Panc1 (cell line): ENCODE data around the gene GRID1. TPM values are rescaled to one million over a fixed set of nuclear protein-coding genes. Genes with fewer than 3 reads are reported as not detected.

ENCODE experiments used
- ATAC-seq: fragments of 200-7000 bp; cut with Tn5 transposase; 2 replicates; pipeline ENCODE4 v1.9.1; 2020; ENCODE audit warnings: mild to moderate bottlenecking, moderate library complexity
- BruUV-seq: library from RNA; stranded (reverse); fragments of 400-500 nt; replicated peaks from 2 replicates; lab custom pipeline; 2021; lab: Mats Ljungman, UMichigan
- CTCF ChIA-PET: fragments of 300-600 bp; sonication (Branson Sonifier 250); formaldehyde crosslinking; loops from one replicate; lab custom pipeline; 2022; ENCODE audit warnings: antibody characterized with exemption; lab: Charles Lee
- POLR2A ChIA-PET: fragments of 300-600 bp; sonication (Branson Sonifier 250); formaldehyde crosslinking; loops from one replicate; lab custom pipeline; 2022; ENCODE audit warnings: antibody characterized with exemption; lab: Charles Lee
- DNase-seq: peaks from one replicate; pipeline ENCODE4 v3.0.0-alpha.2; 2010; ENCODE audit warnings: low read depth, low spot score
- H3K27ac ChIP-seq: 2 replicates; pipeline ENCODE4 v1.5.1; 2011; ENCODE audit warnings: mild to moderate bottlenecking, low read length, inconsistent platforms
- H3K27me3 ChIP-seq: fragments of 200-500 bp; sonication (Bioruptor generic); 2 replicates; pipeline ENCODE4 v1.6.0; 2014; ENCODE audit warnings: low read length, inconsistent platforms; ENCODE audit not compliant: control insufficient read depth, insufficient read depth
- H3K36me3 ChIP-seq: fragments of 200-500 bp; sonication (Bioruptor generic); 2 replicates; pipeline ENCODE4 v1.5.1; 2014; ENCODE audit warnings: inconsistent platforms, mild to moderate bottlenecking, low read length, moderate library complexity; ENCODE audit not compliant: control insufficient read depth, insufficient read depth
- H3K4me1 ChIP-seq: 2 replicates; pipeline ENCODE4 v1.5.1; 2011; ENCODE audit warnings: inconsistent platforms, mild to moderate bottlenecking, low read length, moderate library complexity; ENCODE audit not compliant: control insufficient read depth, insufficient read depth
- H3K4me3 ChIP-seq, 2 experiments: 2 replicates each; pipeline ENCODE4 v1.5.1; 2011 to 2012; ENCODE audit warnings: low read depth in 2 of 2, low read length in 2 of 2, mild to moderate bottlenecking in 2 of 2, inconsistent platforms in 1 of 2, moderate library complexity in 1 of 2
- H3K9me3 ChIP-seq: fragments of 200-500 bp; sonication (Bioruptor generic); 2 replicates; pipeline ENCODE4 v1.5.1; 2014; ENCODE audit warnings: low read depth, mild to moderate bottlenecking, inconsistent platforms, low read length, moderate library complexity; ENCODE audit not compliant: control insufficient read depth, insufficient read depth
- CTCF ChIP-seq: fragments of 450-650 bp; IDR thresholded peaks from 2 replicates; pipeline ENCODE4 v1.5.1; 2017; ENCODE audit warnings: mild to moderate bottlenecking
- POLR2AphosphoS5 ChIP-seq: IDR thresholded peaks from 2 replicates; pipeline ENCODE4 v1.6.1; 2012; ENCODE audit warnings: mild to moderate bottlenecking, low read depth, low read length, moderate library complexity
- REST ChIP-seq, 2 experiments: IDR thresholded peaks; 2 replicates each; pipeline ENCODE4 v1.6.1; 2011 to 2012; ENCODE audit warnings: low read depth in 2 of 2, control low read depth in 1 of 2, low read length in 1 of 2, mild to moderate bottlenecking in 1 of 2, moderate library complexity in 1 of 2; ENCODE audit not compliant: insufficient read depth in 1 of 2
- SIN3A ChIP-seq: IDR thresholded peaks from 2 replicates; pipeline ENCODE4 v1.6.1; 2012; ENCODE audit warnings: low read depth, mild to moderate bottlenecking, low read length, moderate library complexity, borderline replicate concordance; ENCODE audit not compliant: insufficient read depth
- TCF7L2 ChIP-seq: IDR thresholded peaks from 2 replicates; pipeline ENCODE4 v1.6.1; 2011; ENCODE audit warnings: mild to moderate bottlenecking, low read depth, low read length, inconsistent platforms
- in situ Hi-C: cut with HindIII; loops from 2 replicates; pipeline ENCODE4 v1.10.0; 2016; ENCODE audit warnings: low sequenced_read_pairs, low pct_unique_long_range_greater_than_20kb
- intact Hi-C: fragments of 100-400 bp; cut with micrococcal nuclease; formaldehyde crosslinking; loops from one replicate; pipeline ENCODE4 v1.10.0; 2022; ENCODE audit not compliant: unreplicated experiment
- total RNA-seq: library from RNA; stranded (reverse); gene quantifications from one replicate; pipeline ENCODE4 v1.2.1, GENCODE V29; 2021; ENCODE audit not compliant: unreplicated experiment

GRID1 gene
- total RNA-seq, 1 experiment from 2014 or later, result 2.3 TPM

GRCh38 chr10:85946713-85947326, 419.8 kb downstream of the GRID1 start:
- Histone ChIP-seq H3K4me3 (no peak overlapping the region), H3K27me3 (no peaks in the 10 kb centered on the region; the same call in 1 of the 2 replicates), H3K4me1 (no peaks in the 10 kb centered on the region), H3K36me3 (no peaks in the 10 kb centered on the region), H3K9me3 (no peaks in the 10 kb centered on the region), H3K27ac (no peak overlapping the region)
- ATAC-seq (no peak), DNase-seq (no peak)
- intact Hi-C loops, result no loop called here
- POLR2A ChIA-PET, result no interaction called here
- CTCF ChIA-PET, result no interaction called here
- in situ Hi-C loops, result no loop called here
- TF ChIP-seq REST (IDR thresholded peaks at IDR 0.05; ENCODE audit: insufficient read depth in 1 of 2, low read depth in 2 of 2, low read length in 1 of 2), result no peak
- TF ChIP-seq SIN3A, result no peak
- no peak for TF ChIP-seq CTCF
- no peak for TF ChIP-seq POLR2AphosphoS5
- TF ChIP-seq TCF7L2, result no peak
- BruUV-seq, result no TSS peak

GRCh38 chr10:85936161-85936560, 430.4 kb downstream of the GRID1 start:
- TF ChIP-seq TCF7L2 (no peak), SIN3A (no peak), REST (IDR thresholded peaks at IDR 0.05; ENCODE audit: insufficient read depth in 1 of 2, low read depth in 2 of 2, low read length in 1 of 2) (no peak), POLR2AphosphoS5 (no peak)
- no TSS peak for BruUV-seq
- Histone ChIP-seq H3K4me1 (no peaks in the 10 kb centered on the region), H3K27ac (no peak overlapping the region), H3K9me3 (no peaks in the 10 kb centered on the region), H3K4me3 (no peak overlapping the region), H3K36me3 (no peaks in the 10 kb centered on the region), H3K27me3 (no peaks in the 10 kb centered on the region)
- in situ Hi-C loops, result no loop called here
- ChIA-PET POLR2A (interaction anchor here (0.7 kb wide), 1 partner anchor 772 kb away, joined by 6 read pairs; no protein-coding TSS in a partner anchor), CTCF (no interaction called here)
- ATAC-seq (no peak), DNase-seq (no peak)
- intact Hi-C loops, result no loop called here
